GM12878 (cell line): ENCODE data around the gene EEF2K. TPM values are rescaled to one million over a fixed set of nuclear protein-coding genes. Genes with fewer than 3 reads are reported as not detected.

Experiments used
- ATAC-seq: fragments of 200-7000 bp; cut with Tn5 transposase; 3 replicates; pipeline ENCODE4 v1.9.1; 2020; ENCODE audit warnings: mild to moderate bottlenecking, moderate library complexity
- BruUV-seq: library from RNA; stranded (reverse); fragments of 400-500 nt; replicated peaks from 2 replicates; lab custom pipeline; 2021; lab: Mats Ljungman, UMichigan
- CTCF ChIA-PET: fragments of 300-600 bp; sonication (Branson Sonifier 250); formaldehyde crosslinking; extraction: SDS; loops from one replicate; lab custom pipeline; 2021; ENCODE audit warnings: inconsistent platforms; lab: Yijun Ruan, JAX
- POLR2A ChIA-PET: fragments of 350-600 bp; formaldehyde crosslinking; extraction: SDS; loops from one replicate; lab custom pipeline; 2021; ENCODE audit warnings: inconsistent platforms; lab: Charles Lee
- RAD21 ChIA-PET: fragments of 300-600 bp; sonication (Branson Sonifier 250); formaldehyde crosslinking; loops from one replicate; lab custom pipeline; 2023; ENCODE audit warnings: antibody characterized with exemption; ENCODE audit not compliant: unreplicated experiment; lab: Charles Lee
- SMC1A ChIA-PET: fragments of 300-600 bp; sonication (Branson Sonifier 250); formaldehyde crosslinking; loops from one replicate; lab custom pipeline; 2023; ENCODE audit not compliant: unreplicated experiment, uncharacterized antibody; lab: Charles Lee
- DNase-seq: peaks from one replicate; pipeline ENCODE4 v3.0.0-alpha.2; 2011; ENCODE audit warnings: low read depth, low spot score
- FAIRE-seq: peaks from 3 replicates; lab custom pipeline; 2011; peaks lifted over from hg19 to GRCh38; lab: Jason Lieb, UNC
- H2AFZ ChIP-seq: 2 replicates; pipeline ENCODE4 v1.6.0; 2011; ENCODE audit warnings: low read depth, low read length, control low read depth; ENCODE audit not compliant: control insufficient read depth
- H3K27ac ChIP-seq: 2 replicates; pipeline ENCODE4 v1.5.1; 2011; ENCODE audit warnings: control low read depth; ENCODE audit not compliant: control insufficient read depth, insufficient read depth
- H3K27me3 ChIP-seq, 2 experiments: replicated peaks in 1 of 2; 2 replicates each; pipeline versions ENCODE4 v1.6.0 to v1.6.1; 2011; ENCODE audit warnings: low read length in 1 of 2; ENCODE audit not compliant: control insufficient read depth in 2 of 2, insufficient read depth in 2 of 2
- H3K36me3 ChIP-seq, 2 experiments: 2 replicates each; pipeline ENCODE4 v1.5.1; 2011; ENCODE audit warnings: low read length in 1 of 2; ENCODE audit not compliant: control insufficient read depth in 2 of 2, insufficient read depth in 2 of 2
- H3K4me1 ChIP-seq: 2 replicates; pipeline ENCODE4 v1.6.1; 2011; ENCODE audit warnings: mild to moderate bottlenecking, low read length, moderate library complexity, mixed read lengths; ENCODE audit not compliant: control insufficient read depth, insufficient read depth
- H3K4me2 ChIP-seq: 2 replicates; pipeline ENCODE4 v1.6.0; 2011; ENCODE audit warnings: control low read depth; ENCODE audit not compliant: control insufficient read depth, insufficient read depth
- H3K4me3 ChIP-seq: fragments of 200-600 bp; sonication (generic); 2 replicates; pipeline ENCODE4 v1.5.1; 2016
- H3K79me2 ChIP-seq: 2 replicates; pipeline ENCODE4 v1.6.0; 2011; ENCODE audit warnings: low read length; ENCODE audit not compliant: control insufficient read depth, insufficient read depth
- H3K9ac ChIP-seq: 2 replicates; pipeline ENCODE4 v1.8.0; 2011; ENCODE audit warnings: low read length, control low read depth, mixed read lengths; ENCODE audit not compliant: control insufficient read depth, insufficient read depth
- H3K9me3 ChIP-seq: replicated peaks from 3 replicates; pipeline ENCODE4 v1.5.1; 2011; ENCODE audit warnings: mild to moderate bottlenecking, low read length; ENCODE audit not compliant: control insufficient read depth, insufficient read depth
- H4K20me1 ChIP-seq: 2 replicates; pipeline ENCODE4 v1.6.0; 2011; ENCODE audit not compliant: control insufficient read depth, insufficient read depth
- ETV6 ChIP-seq, 2 experiments: fragments of 450-650 bp in 1 of 2; IDR thresholded peaks in 1 of 2; conservative IDR thresholded peaks in 1 of 2; 2 replicates each; pipeline ENCODE4 v1.6.1; 2014; ENCODE audit warnings: antibody characterized with exemption in 1 of 2, borderline replicate concordance in 1 of 2, low read depth in 1 of 2, mild to moderate bottlenecking in 1 of 2, moderate library complexity in 1 of 2
- GATAD2B ChIP-seq: fragments of 450-650 bp; conservative IDR thresholded peaks from 2 replicates; pipeline ENCODE4 v1.6.1; 2017; ENCODE audit warnings: low read depth, mild to moderate bottlenecking, moderate library complexity
- IRF4 ChIP-seq: IDR thresholded peaks from 2 replicates; pipeline ENCODE4 v1.6.1; 2011; ENCODE audit warnings: low read depth, low read length
- POLR2A ChIP-seq: IDR thresholded peaks from 2 replicates; pipeline ENCODE4 v1.6.1; 2011; ENCODE audit warnings: low read depth, mild to moderate bottlenecking, low read length
- TBL1XR1 ChIP-seq: IDR thresholded peaks from 2 replicates; pipeline ENCODE4 v1.6.1; 2012; ENCODE audit warnings: low read depth, low read length, improper control_type of control experiment
- ZNF687 ChIP-seq: fragments of 450-650 bp; IDR thresholded peaks from 2 replicates; pipeline ENCODE4 v1.6.1; 2017; ENCODE audit warnings: mild to moderate bottlenecking, moderate library complexity
- ZSCAN29 ChIP-seq: fragments of 450-650 bp; IDR thresholded peaks from 2 replicates; pipeline ENCODE4 v1.6.1; 2017; ENCODE audit warnings: mild to moderate bottlenecking, moderate library complexity
- WGBS: methylation state at CpG from one replicate; pipeline ENCODE4 v1.1.6; 2016; ENCODE audit warnings: low lambda C conversion rate; ENCODE audit not compliant: insufficient replicate concordance, insufficient coverage; ENCODE audit errors: missing lambda C conversion rate; 5-methylcytosine and 5-hydroxymethylcytosine counted together
- in situ Hi-C: fragments of 300-500 bp; cut with MboI; formaldehyde crosslinking; loops from 9 replicates; pipeline ENCODE4 v1.14.3; 2018; ENCODE audit warnings: mixed read lengths
- intact Hi-C: fragments of 100-400 bp; cut with micrococcal nuclease; formaldehyde crosslinking; loops from one replicate; pipeline ENCODE4 v1.14.2; 2022; ENCODE audit not compliant: unreplicated experiment
- polyA plus RNA-seq, 11 experiments: library from polyadenylated mRNA; depleted of rRNA in 4 of 11; unstranded in 6 of 11; stranded (reverse) in 5 of 11; fragments of >200 nt; fragmentation: Nextera tagmentation in 4 of 11; fragmentation: Illumina TruSeq in 1 of 11; extraction: Ambion mirVana in 4 of 11; extraction: Trizol in 1 of 11; gene quantifications; 1 replicate in 1 of 11; 2 replicates in 10 of 11; pipeline versions ENCODE4 v1.2.1 to v1.2.3, GENCODE V29; 2011 to 2016; ENCODE audit warnings: inconsistent platforms in 2 of 11, missing spikeins in 2 of 11, low read depth in 1 of 11
- total RNA-seq, 4 experiments: library from RNA; depleted of rRNA in 3 of 4; stranded (reverse); fragments of >200 nt in 3 of 4; fragmentation: Illumina TruSeq in 1 of 4; extraction: Trizol in 1 of 4; gene quantifications; 2 replicates each; pipeline versions ENCODE4 v1.2.1 to v1.2.3, GENCODE V29; 2013 to 2021

The EEF2K gene
- total and polyA plus RNA-seq, 10 of the 15 experiments (the other 5 are each of a cell fraction or from before 2014, with no cell fraction given), result 2.0 to 29.6 (median 12.2) TPM

DNA sequence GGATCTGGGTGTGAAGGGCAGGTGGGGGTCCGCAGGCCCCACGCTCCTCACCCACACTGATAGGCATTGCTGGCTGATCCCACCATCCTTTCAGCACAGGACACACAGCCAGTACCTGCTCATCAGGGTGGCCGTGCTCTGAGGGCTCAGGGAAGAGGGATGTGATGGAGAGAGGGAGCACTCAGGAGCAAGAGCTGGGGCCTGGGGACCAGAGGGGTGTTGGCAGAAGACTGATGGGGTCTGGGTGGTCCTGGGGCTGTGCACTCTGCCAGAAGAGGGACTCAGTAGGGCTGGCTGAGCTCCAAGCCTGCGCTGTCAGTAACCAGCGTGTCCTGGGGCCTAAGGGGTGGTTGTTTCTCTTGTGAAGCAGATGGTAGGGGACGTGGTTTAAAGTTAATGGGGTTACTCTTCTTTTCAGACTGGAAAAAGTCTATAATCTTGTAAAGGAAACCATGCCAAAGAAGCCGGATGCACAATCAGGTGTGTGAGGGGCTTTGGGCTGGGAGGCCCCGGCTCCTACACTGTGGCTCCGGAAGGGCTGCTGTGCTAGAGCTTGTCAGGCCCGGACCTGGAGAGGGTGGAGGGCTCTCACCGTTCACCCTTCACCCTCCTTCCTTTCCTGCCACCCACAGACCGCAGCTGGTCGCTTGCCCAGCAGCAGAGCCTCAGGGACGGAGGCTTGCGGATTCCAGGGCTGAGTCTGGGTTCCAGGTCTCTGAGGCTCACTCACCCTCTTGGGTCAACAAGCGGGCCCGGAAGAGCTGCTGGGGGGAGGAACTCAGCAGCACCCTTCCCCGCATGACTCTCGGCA lies 118.9 kb downstream of the EEF2K start (continued):
- no peak for TF ChIP-seq ETV6 (conservative IDR thresholded peaks at IDR 0.05 in 1 of 2, IDR thresholded peaks at IDR 0.05 in 1 of 2; ENCODE audit: borderline replicate concordance in 1 of 2, low read depth in 1 of 2)
- TF ChIP-seq IRF4, result no peak
- no peak for TF ChIP-seq GATAD2B
- TF ChIP-seq TBL1XR1, result no peak
- TF ChIP-seq, all 136 proteins: peak for 0

DNA sequence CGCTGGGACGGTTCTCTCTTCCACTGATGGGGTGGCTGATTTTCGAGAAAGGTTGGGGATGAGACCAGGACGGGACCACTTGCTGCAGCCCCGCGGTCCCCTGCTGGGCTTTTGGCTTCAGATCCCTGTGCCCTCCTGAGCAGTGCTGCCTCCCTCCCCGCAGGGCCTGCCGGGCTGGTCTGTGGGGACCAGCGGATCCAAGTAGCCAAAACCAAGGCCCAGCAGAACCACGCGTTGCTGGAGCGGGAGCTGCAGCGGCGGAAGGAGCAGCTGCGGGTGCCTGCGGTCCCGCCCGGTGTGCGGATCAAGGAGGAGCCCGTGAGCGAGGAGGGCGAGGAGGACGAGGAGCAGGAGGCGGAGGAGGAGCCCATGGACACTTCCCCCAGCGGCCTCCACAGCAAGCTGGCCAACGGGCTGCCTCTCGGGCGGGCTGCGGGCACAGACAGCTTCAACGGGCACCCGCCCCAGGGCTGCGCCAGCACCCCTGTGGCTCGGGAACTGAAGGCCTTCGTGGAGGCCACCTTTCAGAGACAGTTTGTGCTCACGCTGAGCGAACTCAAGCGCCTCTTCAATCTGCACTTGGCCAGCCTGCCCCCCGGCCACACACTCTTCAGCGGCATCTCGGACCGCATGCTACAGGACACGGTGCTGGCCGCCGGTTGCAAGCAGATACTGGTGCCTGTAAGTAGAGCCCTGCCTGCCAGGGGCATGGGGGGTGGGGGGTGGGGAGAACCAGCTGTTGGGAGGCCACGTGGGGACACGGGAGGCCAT lies 119.7 kb downstream of the EEF2K start:
- H3K36me3 ChIP-seq, result peaks cover 21 to 49% of the 10 kb centered on the region in 2 experiments
- H3K27ac ChIP-seq, result no peak overlapping the region
- BruUV-seq, result no TSS peak
- H3K4me2 ChIP-seq, result no peak overlapping the region
- intact Hi-C loops (no loop called here), in situ Hi-C loops (loop anchor here (10.0 kb wide), 4 partner anchors 349 to 1171 kb away; partner anchors contain the start of genes DNAH3 and LDAF1)
- ChIA-PET POLR2A (no interaction called here), CTCF (no interaction called here), RAD21 (no interaction called here), SMC1A (no interaction called here)
- H4K20me1 ChIP-seq, result no peaks in the 10 kb centered on the region
- no peak overlapping the region for H2AFZ ChIP-seq
- no peak overlapping the region for H3K4me3 ChIP-seq
- no peaks in the 10 kb centered on the region for H3K27me3 ChIP-seq
- ATAC-seq, result no peak
- H3K4me1 ChIP-seq, result no peaks in the 10 kb centered on the region
- no peaks in the 10 kb centered on the region for H3K9me3 ChIP-seq
- no peak for FAIRE-seq
- 95% methylated on average over 35 of the region's 46 CpGs for WGBS
- no peak overlapping the region for H3K9ac ChIP-seq
- DNase-seq, result no peak
- 0 out of 2 replicates have a peak, but pooled peaks cover 2% of the 10 kb centered on the region for H3K79me2 ChIP-seq
- TF ChIP-seq ZSCAN29, result no peak
- no peak for TF ChIP-seq POLR2A
- TF ChIP-seq ZNF687, result no peak
- TF ChIP-seq, all 136 proteins: peak for 0
